HFFc6 (cell line): ENCODE measurements around the gene ZNF726. TPM values are rescaled to one million over a fixed set of nuclear protein-coding genes. Genes with fewer than 3 reads are reported as not detected.
"Not testable (repeated sequence)": the region's sequence is repeated elsewhere in the genome, so short reads cannot be mapped to it uniquely, and the experiment has no call there.

Experiments used
- DNase-seq: peaks from one replicate; pipeline ENCODE4 v3.0.0-alpha.2; 2018
- H3K27ac Mint-ChIP-seq: 2 replicates; pipeline ENCODE4 v1.8.0; 2020; ENCODE audit warnings: mild to moderate bottlenecking, mixed read lengths
- H3K27me3 Mint-ChIP-seq: 2 replicates; pipeline ENCODE4 v1.8.0; 2021; ENCODE audit warnings: mild to moderate bottlenecking, moderate library complexity, mixed read lengths; ENCODE audit not compliant: insufficient read depth
- H3K36me3 Mint-ChIP-seq: 2 replicates; pipeline ENCODE4 v1.8.0; 2021; ENCODE audit warnings: low read depth, mixed read lengths
- H3K4me1 Mint-ChIP-seq: 2 replicates; pipeline ENCODE4 v1.8.0; 2020; ENCODE audit warnings: low read depth, mixed read lengths
- H3K4me3 Mint-ChIP-seq: 2 replicates; pipeline ENCODE4 v1.8.0; 2020; ENCODE audit warnings: mild to moderate bottlenecking, moderate library complexity, mixed read lengths
- H3K9me3 Mint-ChIP-seq: 2 replicates; pipeline ENCODE4 v1.8.0; 2020; ENCODE audit warnings: mild to moderate bottlenecking, mixed read lengths
- CTCF ChIP-seq: fragments of 200-600 bp; sonication (generic); IDR thresholded peaks from 2 replicates; pipeline ENCODE4 v1.5.0; 2021; ENCODE audit warnings: antibody characterized with exemption, mild to moderate bottlenecking
- total RNA-seq, 6 experiments: library from RNA; stranded (reverse); fragmentation: NEBNext Ultra II Directional; extraction: Animal tissue kit (Norgen Biotek cat#: 25700); gene quantifications; 2 replicates in 1 of 6; 3 replicates in 5 of 6; pipeline ENCODE4 v1.2.3, GENCODE V29; 2021

The ZNF726 gene
- total RNA-seq, 6 experiments from 2014 or later, result 1.1 to 4.0 (median 3.2) TPM

GRCh38 chr19:23882493-23882892 is 32.2 kb upstream of the ZNF726 start:
- peaks cover 27% of the 10 kb centered on the region for H3K9me3 Mint-ChIP-seq
- peaks cover 14% of the 10 kb centered on the region; the same call in 1 of the 2 replicates for H3K36me3 Mint-ChIP-seq
- H3K27ac Mint-ChIP-seq, result no peak overlapping the region
- no peak for DNase-seq
- peaks cover 3% of the 10 kb centered on the region for H3K27me3 Mint-ChIP-seq
- no peak overlapping the region for H3K4me3 Mint-ChIP-seq
- H3K4me1 Mint-ChIP-seq, result no peaks in the 10 kb centered on the region
- no peak for TF ChIP-seq CTCF

- TF ChIP-seq CTCF, result no peak
- no peaks in the 10 kb centered on the region for H3K4me1 Mint-ChIP-seq
- H3K27ac Mint-ChIP-seq, result no peak overlapping the region
- H3K9me3 Mint-ChIP-seq, result peaks cover 23% of the 10 kb centered on the region; the same call in 1 of the 2 replicates
- peaks cover 3% of the 10 kb centered on the region for H3K27me3 Mint-ChIP-seq
- no peak overlapping the region for H3K4me3 Mint-ChIP-seq
- no peak for DNase-seq
- no peaks in the 10 kb centered on the region for H3K36me3 Mint-ChIP-seq
Measured at GRCh38 chr19:23884363-23884762, 30.3 kb upstream of the ZNF726 start.

GRCh38 chr19:23887642-23888041 is 27.0 kb upstream of the ZNF726 start:
- Mint-ChIP-seq H3K9me3 (peaks cover 25% of the 10 kb centered on the region; the same call in 1 of the 2 replicates), H3K4me3 (no peak overlapping the region)
- DNase-seq, result no peak

GRCh38 chr19:23896096-23896495 is 18.6 kb upstream of the ZNF726 start:
- H3K4me1 Mint-ChIP-seq, H3K27me3 Mint-ChIP-seq, DNase-seq, H3K4me3 Mint-ChIP-seq, H3K36me3 Mint-ChIP-seq, H3K27ac Mint-ChIP-seq: not testable (repeated sequence)
- H3K9me3 Mint-ChIP-seq, result peaks cover 22% of the 10 kb centered on the region

More at GRCh38 chr19:23887642-23888041, 27.0 kb upstream of the ZNF726 start:
- Mint-ChIP-seq H3K27ac (no peak overlapping the region), H3K4me1 (no peaks in the 10 kb centered on the region), H3K36me3 (peaks cover 4% of the 10 kb centered on the region; the same call in 1 of the 2 replicates), H3K27me3 (no peaks in the 10 kb centered on the region)
- no peak for TF ChIP-seq CTCF

- no peak for DNase-seq
- H3K27me3 Mint-ChIP-seq, result no peaks in the 10 kb centered on the region; the same call in 1 of the 2 replicates
- peaks cover 29% of the 10 kb centered on the region for H3K9me3 Mint-ChIP-seq
- no peak overlapping the region for H3K27ac Mint-ChIP-seq
- H3K36me3 Mint-ChIP-seq, result no peaks in the 10 kb centered on the region
- no peak overlapping the region for H3K4me3 Mint-ChIP-seq
- no peaks in the 10 kb centered on the region for H3K4me1 Mint-ChIP-seq
- TF ChIP-seq CTCF, result no peak
Measured at GRCh38 chr19:23896912-23897311, 17.8 kb upstream of the ZNF726 start.

GRCh38 chr19:23901360-23901759 is 13.3 kb upstream of the ZNF726 start:
- Mint-ChIP-seq H3K9me3 (peaks cover 52% of the 10 kb centered on the region), H3K4me1 (no peaks in the 10 kb centered on the region)

More at GRCh38 chr19:23901360-23901759, 13.3 kb upstream of the ZNF726 start:
- DNase-seq, result no peak
- no peak overlapping the region for H3K27ac Mint-ChIP-seq
- H3K36me3 Mint-ChIP-seq, result no peaks in the 10 kb centered on the region
- TF ChIP-seq CTCF, result no peak
- no peaks in the 10 kb centered on the region; the same call in 1 of the 2 replicates for H3K27me3 Mint-ChIP-seq
- no peak overlapping the region for H3K4me3 Mint-ChIP-seq
